A549 (cell line): ENCODE measurements around the gene LGR6. TPM values are rescaled to one million over a fixed set of nuclear protein-coding genes. Genes with fewer than 3 reads are reported as not detected.

ENCODE experiments used
- ATAC-seq, 2 experiments: fragments of 200-7000 bp in 1 of 2; fragments of >200 bp in 1 of 2; cut with Nextera tagmentation in 1 of 2; cut with Tn5 transposase in 1 of 2; 3 replicates each; pipeline versions ENCODE4 v1.8.0 to v1.9.1; 2018 to 2020; ENCODE audit warnings: mild to moderate bottlenecking in 1 of 2, moderate library complexity in 1 of 2
- CTCF ChIA-PET: fragments of 300-600 bp; sonication (Branson Sonifier 250); formaldehyde crosslinking; extraction: SDS; loops from one replicate; lab custom pipeline; 2021; ENCODE audit warnings: antibody characterized with exemption, inconsistent platforms; lab: Yijun Ruan, JAX
- POLR2A ChIA-PET: fragments of 350-600 bp; formaldehyde crosslinking; extraction: SDS; loops from one replicate; lab custom pipeline; 2021; ENCODE audit warnings: antibody characterized with exemption, inconsistent platforms; lab: Yijun Ruan, JAX
- DNase-seq, 2 experiments: peaks; one replicate each; pipeline versions ENCODE4 v3.0.0 to v3.0.0-alpha.2; 2011 to 2016; ENCODE audit warnings: low read depth in 1 of 2, low spot score in 1 of 2
- FAIRE-seq: peaks from 2 replicates; lab custom pipeline; 2011; peaks lifted over from hg19 to GRCh38; lab: Jason Lieb, UNC
- H3K27ac ChIP-seq, 2 experiments: fragments of >200 bp; sonication (Bioruptor Twin); formaldehyde crosslinking; 3 replicates each; pipeline ENCODE4 v1.5.1; 2016 to 2017
- H3K4me1 ChIP-seq: fragments of >200 bp; sonication (Bioruptor Twin); formaldehyde crosslinking; 3 replicates; pipeline ENCODE4 v1.6.1; 2016
- H3K4me2 ChIP-seq: fragments of >200 bp; sonication (Bioruptor Twin); formaldehyde crosslinking; 3 replicates; pipeline ENCODE4 v1.6.1; 2016
- H3K4me3 ChIP-seq: fragments of >200 bp; sonication (Bioruptor Twin); formaldehyde crosslinking; 3 replicates; pipeline ENCODE4 v1.5.1; 2016
- H3K9me3 ChIP-seq: fragments of >200 bp; sonication (Bioruptor Twin); formaldehyde crosslinking; 3 replicates; pipeline ENCODE4 v1.6.1; 2016
- CHD2 ChIP-seq: fragments of 150-350 bp; IDR thresholded peaks from 2 replicates; pipeline ENCODE4 v1.6.1; 2014; ENCODE audit warnings: low read length; ENCODE audit not compliant: partially characterized antibody
- CHD4 ChIP-seq: fragments of 200-600 bp; sonication (generic); IDR thresholded peaks from 2 replicates; pipeline ENCODE4 v1.6.1; 2016; ENCODE audit warnings: antibody characterized with exemption, mild to moderate bottlenecking, borderline replicate concordance
- EHMT2 ChIP-seq: fragments of 200-600 bp; sonication (generic); IDR thresholded peaks from 2 replicates; pipeline ENCODE4 v1.6.1; 2016; ENCODE audit warnings: antibody characterized with exemption, low read depth, mild to moderate bottlenecking, moderate library complexity
- EP300 ChIP-seq, 2 experiments: fragments of >200 bp; sonication (Bioruptor Twin); formaldehyde crosslinking; IDR thresholded peaks; 2 replicates in 1 of 2; 3 replicates in 1 of 2; pipeline ENCODE4 v1.6.1; 2016 to 2017
- ESRRA ChIP-seq: fragments of 150-350 bp; IDR thresholded peaks from 2 replicates; pipeline ENCODE4 v1.6.1; 2014; ENCODE audit warnings: mild to moderate bottlenecking, low read length, borderline replicate concordance
- FOSB ChIP-seq: fragments of 250-450 bp; sonication (Bioruptor Pico); IDR thresholded peaks from 2 replicates; pipeline ENCODE4 v1.5.0; 2020; ENCODE audit warnings: mild to moderate bottlenecking, moderate library complexity
- HEYL ChIP-seq: fragments of 250-450 bp; sonication (Bioruptor Pico); IDR thresholded peaks from 2 replicates; pipeline ENCODE4 v1.8.0; 2021; ENCODE audit warnings: mild to moderate bottlenecking, moderate library complexity
- HOXA7 ChIP-seq: fragments of 250-450 bp; sonication (Bioruptor Pico); IDR thresholded peaks from 2 replicates; pipeline ENCODE4 v1.5.0; 2020; ENCODE audit warnings: mild to moderate bottlenecking, moderate library complexity
- HOXB5 ChIP-seq: fragments of 250-450 bp; sonication (Bioruptor Pico); IDR thresholded peaks from 2 replicates; pipeline ENCODE4 v1.5.0; 2020; ENCODE audit warnings: mild to moderate bottlenecking, moderate library complexity
- JUN ChIP-seq, 2 experiments: fragments of >200 bp; sonication (Bioruptor Twin); formaldehyde crosslinking; IDR thresholded peaks; 2 replicates in 1 of 2; 3 replicates in 1 of 2; pipeline ENCODE4 v1.6.1; 2016 to 2017
- JUNB ChIP-seq: fragments of >200 bp; sonication (Bioruptor Twin); formaldehyde crosslinking; IDR thresholded peaks from 2 replicates; pipeline ENCODE4 v1.6.1; 2016
- PHF8 ChIP-seq: fragments of 200-600 bp; sonication (generic); IDR thresholded peaks from 2 replicates; pipeline ENCODE4 v1.6.1; 2016; ENCODE audit warnings: low read depth, mild to moderate bottlenecking, antibody characterized with exemption, moderate library complexity, borderline replicate concordance
- POLR2AphosphoS2 ChIP-seq: conservative IDR thresholded peaks from 2 replicates; pipeline ENCODE4 v1.6.1; 2012; ENCODE audit warnings: low read length, improper control_type of control experiment, inconsistent platforms
- RAD21 ChIP-seq, 2 experiments: fragments of >200 bp in 1 of 2; sonication (Bioruptor Twin) in 1 of 2; formaldehyde crosslinking in 1 of 2; IDR thresholded peaks in 1 of 2; conservative IDR thresholded peaks in 1 of 2; 2 replicates in 1 of 2; 3 replicates in 1 of 2; pipeline ENCODE4 v1.6.1; 2012 to 2018; ENCODE audit warnings: inconsistent platforms in 1 of 2
- RCOR1 ChIP-seq: fragments of 150-350 bp; IDR thresholded peaks from 2 replicates; pipeline ENCODE4 v1.6.1; 2014; ENCODE audit warnings: antibody characterized with exemption, low read length, low read depth
- RFX5 ChIP-seq: fragments of 450-650 bp; IDR thresholded peaks from 2 replicates; pipeline ENCODE4 v1.7.1; 2014; ENCODE audit warnings: antibody characterized with exemption, mild to moderate bottlenecking, moderate library complexity
- SMC3 ChIP-seq: fragments of >200 bp; sonication (Bioruptor Twin); formaldehyde crosslinking; IDR thresholded peaks from 3 replicates; pipeline ENCODE4 v1.6.1; 2018; ENCODE audit warnings: inconsistent platforms
- SREBF2 ChIP-seq: fragments of 450-650 bp; IDR thresholded peaks from 2 replicates; pipeline ENCODE4 v1.6.1; 2014; ENCODE audit warnings: mild to moderate bottlenecking, moderate library complexity
- ZFP36 ChIP-seq: fragments of 450-650 bp; IDR thresholded peaks from 2 replicates; pipeline ENCODE4 v1.6.1; 2014; ENCODE audit warnings: borderline replicate concordance; ENCODE audit not compliant: partially characterized antibody
- ZNF302 ChIP-seq: fragments of 250-450 bp; sonication (Bioruptor Pico); IDR thresholded peaks from 2 replicates; pipeline ENCODE4 v1.9.0; 2021; ENCODE audit warnings: inconsistent platforms, mild to moderate bottlenecking, moderate library complexity
- ZSCAN20 ChIP-seq: fragments of 250-450 bp; sonication (Bioruptor Pico); IDR thresholded peaks from 2 replicates; pipeline ENCODE4 v1.8.0; 2022; ENCODE audit warnings: mild to moderate bottlenecking, moderate library complexity
- WGBS: methylation state at CpG from one replicate; pipeline ENCODE4 v1.1.6; 2017; ENCODE audit errors: missing lambda C conversion rate; 5-methylcytosine and 5-hydroxymethylcytosine counted together
- polyA plus RNA-seq, 4 experiments: library from polyadenylated mRNA; depleted of rRNA in 3 of 4; stranded (reverse); fragments of >200 nt; fragmentation: RNase III in 1 of 4; extraction: RNeasy Plus Mini Kit Qiagen cat#74134 plus additional on column Dnase treatment in 1 of 4; gene quantifications; 2 replicates in 3 of 4; 3 replicates in 1 of 4; pipeline ENCODE4 v1.2.3, GENCODE V29; 2011 to 2017
- TF ChIP-seq, protein P1 (sequence below): IDR thresholded peaks from 2 replicates; pipeline ENCODE4 v1.6.1; 2012
- TF ChIP-seq, protein P2 (sequence below): fragments of >200 bp; sonication (Bioruptor Twin); formaldehyde crosslinking; IDR thresholded peaks from 3 replicates; pipeline ENCODE4 v1.5.1; 2016
- TF ChIP-seq, protein P3 (sequence below): fragments of 450-650 bp; IDR thresholded peaks from 2 replicates; pipeline ENCODE4 v1.6.1; 2014; ENCODE audit warnings: antibody characterized with exemption

The LGR6 gene
- polyA plus RNA-seq, 2 of the 4 experiments (the other 2 are of a cell fraction), result 0.84 to 1.1 TPM

DNA sequence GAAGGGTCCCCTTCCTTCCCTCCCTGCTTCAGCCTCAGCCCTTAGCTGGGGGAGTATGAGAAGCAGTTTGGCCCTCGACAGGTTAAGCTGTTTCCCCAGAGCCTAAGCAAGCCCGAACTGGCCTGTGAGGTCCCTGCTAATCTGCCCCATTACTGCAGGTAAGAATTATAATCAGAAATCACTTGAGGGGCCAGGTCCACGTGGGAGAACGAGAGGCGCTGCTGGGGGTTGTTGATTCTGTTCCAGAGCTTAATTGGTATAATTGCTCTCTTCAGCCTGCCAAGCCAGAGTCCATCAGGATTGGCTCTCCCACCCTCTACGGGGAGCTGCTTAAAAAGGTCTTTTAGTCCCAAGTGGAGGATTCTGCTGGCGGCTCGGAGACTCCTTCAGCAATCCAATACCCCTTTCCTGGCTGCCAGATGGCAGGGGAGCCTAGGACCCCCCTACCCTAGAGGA, 77.3 kb downstream of the LGR6 start:
- POLR2A ChIA-PET, result no interaction called here
- no peaks in the 10 kb centered on the region for H3K4me1 ChIP-seq

GRCh38 chr1:202272103-202272845, 78.7 kb downstream of the LGR6 start:
- FAIRE-seq (no peak), ATAC-seq (no peak), DNase-seq (no peak)
- Histone ChIP-seq H3K9me3 (no peaks in the 10 kb centered on the region), H3K4me3 (no peak overlapping the region), H3K27ac (no peak overlapping the region), H3K4me2 (no peak overlapping the region), H3K4me1 (no peaks in the 10 kb centered on the region)
- ChIA-PET CTCF (interaction anchor here (0.9 to 6.0 kb wide), 5 partner anchors 9 to 83 kb away, joined by 3 to 48 read pairs (median 4); no protein-coding TSS in a partner anchor), POLR2A (no interaction called here)
- WGBS, result 69% methylated on average over 8 of the region's 8 CpGs
- TF ChIP-seq SREBF2 (no peak), JUN (IDR thresholded peaks at IDR 0.05) (no peak), POLR2AphosphoS2 (no peak), ZSCAN20 (CRISPR knock-in tag) (no peak), ESRRA (no peak), PHF8 (no peak)

More for the DNA sequence above, 77.3 kb downstream of the LGR6 start:
- no peaks in the 10 kb centered on the region for H3K9me3 ChIP-seq
- TF ChIP-seq, protein P1, sequence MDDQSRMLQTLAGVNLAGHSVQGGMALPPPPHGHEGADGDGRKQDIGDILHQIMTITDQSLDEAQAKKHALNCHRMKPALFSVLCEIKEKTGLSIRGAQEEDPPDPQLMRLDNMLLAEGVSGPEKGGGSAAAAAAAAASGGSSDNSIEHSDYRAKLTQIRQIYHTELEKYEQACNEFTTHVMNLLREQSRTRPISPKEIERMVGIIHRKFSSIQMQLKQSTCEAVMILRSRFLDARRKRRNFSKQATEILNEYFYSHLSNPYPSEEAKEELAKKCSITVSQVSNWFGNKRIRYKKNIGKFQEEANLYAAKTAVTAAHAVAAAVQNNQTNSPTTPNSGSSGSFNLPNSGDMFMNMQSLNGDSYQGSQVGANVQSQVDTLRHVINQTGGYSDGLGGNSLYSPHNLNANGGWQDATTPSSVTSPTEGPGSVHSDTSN, result no peak
- TF ChIP-seq CHD4 (no peak), JUNB (no peak), ZFP36 (no peak), CHD2 (no peak), FOSB (CRISPR knock-in tag) (no peak), EP300 (IDR thresholded peaks at IDR 0.05) (no peak), EHMT2 (no peak), HOXB5 (CRISPR knock-in tag) (no peak), ZNF302 (CRISPR knock-in tag) (no peak), HOXA7 (no peak), RFX5 (no peak)
- TF ChIP-seq, protein P2, sequence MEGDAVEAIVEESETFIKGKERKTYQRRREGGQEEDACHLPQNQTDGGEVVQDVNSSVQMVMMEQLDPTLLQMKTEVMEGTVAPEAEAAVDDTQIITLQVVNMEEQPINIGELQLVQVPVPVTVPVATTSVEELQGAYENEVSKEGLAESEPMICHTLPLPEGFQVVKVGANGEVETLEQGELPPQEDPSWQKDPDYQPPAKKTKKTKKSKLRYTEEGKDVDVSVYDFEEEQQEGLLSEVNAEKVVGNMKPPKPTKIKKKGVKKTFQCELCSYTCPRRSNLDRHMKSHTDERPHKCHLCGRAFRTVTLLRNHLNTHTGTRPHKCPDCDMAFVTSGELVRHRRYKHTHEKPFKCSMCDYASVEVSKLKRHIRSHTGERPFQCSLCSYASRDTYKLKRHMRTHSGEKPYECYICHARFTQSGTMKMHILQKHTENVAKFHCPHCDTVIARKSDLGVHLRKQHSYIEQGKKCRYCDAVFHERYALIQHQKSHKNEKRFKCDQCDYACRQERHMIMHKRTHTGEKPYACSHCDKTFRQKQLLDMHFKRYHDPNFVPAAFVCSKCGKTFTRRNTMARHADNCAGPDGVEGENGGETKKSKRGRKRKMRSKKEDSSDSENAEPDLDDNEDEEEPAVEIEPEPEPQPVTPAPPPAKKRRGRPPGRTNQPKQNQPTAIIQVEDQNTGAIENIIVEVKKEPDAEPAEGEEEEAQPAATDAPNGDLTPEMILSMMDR, result no peak
- TF ChIP-seq, all 56 proteins: peak for 0
- no peak overlapping the region for H3K27ac ChIP-seq
- no peak overlapping the region for H3K4me3 ChIP-seq
- 66% methylated on average over 7 of the region's 8 CpGs for WGBS
- FAIRE-seq (no peak), ATAC-seq (no peak), DNase-seq (no peak)
- CTCF ChIA-PET, result interaction anchor here (0.6 to 6.0 kb wide), 9 partner anchors 10 to 84 kb away, joined by 3 to 48 read pairs (median 4); partner anchors contain the start of gene LGR6
- H3K4me2 ChIP-seq, result no peak overlapping the region

DNA sequence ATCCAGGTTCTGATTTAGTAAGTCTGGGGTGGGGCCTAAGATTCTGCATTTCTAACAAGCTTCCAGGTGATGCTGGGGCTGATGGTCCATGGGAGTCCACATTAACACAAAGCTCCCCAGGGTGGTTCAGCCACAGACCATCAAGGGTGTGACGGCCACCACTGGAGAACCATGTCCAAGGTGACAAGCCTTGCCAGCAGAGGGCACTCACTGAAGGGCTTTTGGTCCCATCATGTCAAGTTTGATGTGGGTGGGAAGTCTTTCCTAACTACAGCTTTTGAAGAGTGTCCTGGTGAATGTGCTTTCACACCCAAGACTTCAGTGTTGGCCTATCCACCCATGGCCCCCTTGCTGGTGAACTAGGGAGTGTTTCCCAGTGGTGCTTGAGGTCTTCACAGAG, 81.0 kb downstream of the LGR6 start:
- Histone ChIP-seq H3K4me1 (no peaks in the 10 kb centered on the region), H3K27ac (no peak overlapping the region), H3K4me3 (no peak overlapping the region), H3K4me2 (no peak overlapping the region), H3K9me3 (no peaks in the 10 kb centered on the region)
- DNase-seq (peak; percentile 50 to 54), FAIRE-seq (no peak), ATAC-seq (peak in 1 of 2 experiments; percentile 87; a peak in 3 of 6 replicates)
- WGBS, result 25% methylated on average over 1 of the region's 1 CpG
- no peak for TF ChIP-seq CHD2
- TF ChIP-seq, protein P2, result peak; percentile 57
- no peak for TF ChIP-seq HEYL (CRISPR knock-in tag)
- TF ChIP-seq, protein P3, sequence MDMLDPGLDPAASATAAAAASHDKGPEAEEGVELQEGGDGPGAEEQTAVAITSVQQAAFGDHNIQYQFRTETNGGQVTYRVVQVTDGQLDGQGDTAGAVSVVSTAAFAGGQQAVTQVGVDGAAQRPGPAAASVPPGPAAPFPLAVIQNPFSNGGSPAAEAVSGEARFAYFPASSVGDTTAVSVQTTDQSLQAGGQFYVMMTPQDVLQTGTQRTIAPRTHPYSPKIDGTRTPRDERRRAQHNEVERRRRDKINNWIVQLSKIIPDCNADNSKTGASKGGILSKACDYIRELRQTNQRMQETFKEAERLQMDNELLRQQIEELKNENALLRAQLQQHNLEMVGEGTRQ, result no peak
- TF ChIP-seq SMC3, result peak; percentile 72
- no peak for TF ChIP-seq RCOR1
- peak; percentile 58 to 78 for TF ChIP-seq RAD21 (conservative IDR thresholded peaks at IDR 0.05 in 1 of 2, IDR thresholded peaks at IDR 0.05 in 1 of 2)
- ChIA-PET CTCF (interaction anchor here (0.7 to 6.0 kb wide), 22 partner anchors 9 to 90 kb away, joined by 3 to 48 read pairs (median 5); partner anchors contain the start of gene LGR6), POLR2A (no interaction called here)
